Activated CD4-positive, alpha-beta memory T cell treated with anti-CD3 and anti-CD28 coated beads for 36 hours (primary cell): ENCODE results near the gene ZFP36. TPM values are rescaled to one million over a fixed set of nuclear protein-coding genes. Genes with fewer than 3 reads are reported as not detected.
A peak's percentile ranks its signal among the peaks of the same experiment; 100 is the strongest.

Experiments
- CTCF ChIA-PET: fragments of 350-600 bp; sonication (Branson Sonifier 250); formaldehyde crosslinking; loops from one replicate; lab custom pipeline; 2021; ENCODE audit warnings: antibody characterized with exemption, inconsistent platforms; lab: Charles Lee
- POLR2A ChIA-PET: fragments of 350-600 bp; sonication (Branson Sonifier 250); formaldehyde crosslinking; loops from one replicate; lab custom pipeline; 2021; ENCODE audit warnings: antibody characterized with exemption; lab: Charles Lee
- DNase-seq: peaks from one replicate; pipeline ENCODE4 v3.0.0-alpha.2; 2020
- H3K27ac Mint-ChIP-seq: one replicate; pipeline ENCODE4 v1.8.0; 2021; ENCODE audit warnings: mixed read lengths
- H3K27me3 Mint-ChIP-seq: one replicate; pipeline ENCODE4 v1.8.0; 2021; ENCODE audit warnings: mixed read lengths
- H3K36me3 Mint-ChIP-seq: one replicate; pipeline ENCODE4 v1.8.0; 2021; ENCODE audit warnings: mixed read lengths
- H3K4me1 Mint-ChIP-seq: one replicate; pipeline ENCODE4 v1.8.0; 2021; ENCODE audit warnings: low read depth, mixed read lengths
- H3K4me3 Mint-ChIP-seq: one replicate; pipeline ENCODE4 v1.8.0; 2021; ENCODE audit warnings: mild to moderate bottlenecking, mixed read lengths
- H3K9me3 Mint-ChIP-seq: one replicate; pipeline ENCODE4 v1.8.0; 2021; ENCODE audit warnings: mixed read lengths
- intact Hi-C: fragments of 100-400 bp; cut with micrococcal nuclease; formaldehyde crosslinking; loops from one replicate; pipeline ENCODE4 v1.15.1; 2023
- total RNA-seq, 2 experiments: library from RNA; stranded (reverse); gene quantifications; one replicate each; pipeline ENCODE4 v1.2.3, GENCODE V29; 2021

Gene ZFP36, protein sequence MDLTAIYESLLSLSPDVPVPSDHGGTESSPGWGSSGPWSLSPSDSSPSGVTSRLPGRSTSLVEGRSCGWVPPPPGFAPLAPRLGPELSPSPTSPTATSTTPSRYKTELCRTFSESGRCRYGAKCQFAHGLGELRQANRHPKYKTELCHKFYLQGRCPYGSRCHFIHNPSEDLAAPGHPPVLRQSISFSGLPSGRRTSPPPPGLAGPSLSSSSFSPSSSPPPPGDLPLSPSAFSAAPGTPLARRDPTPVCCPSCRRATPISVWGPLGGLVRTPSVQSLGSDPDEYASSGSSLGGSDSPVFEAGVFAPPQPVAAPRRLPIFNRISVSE
- 100 to 1,000 TPM; 104 to 118 TPM for total RNA-seq

DNA sequence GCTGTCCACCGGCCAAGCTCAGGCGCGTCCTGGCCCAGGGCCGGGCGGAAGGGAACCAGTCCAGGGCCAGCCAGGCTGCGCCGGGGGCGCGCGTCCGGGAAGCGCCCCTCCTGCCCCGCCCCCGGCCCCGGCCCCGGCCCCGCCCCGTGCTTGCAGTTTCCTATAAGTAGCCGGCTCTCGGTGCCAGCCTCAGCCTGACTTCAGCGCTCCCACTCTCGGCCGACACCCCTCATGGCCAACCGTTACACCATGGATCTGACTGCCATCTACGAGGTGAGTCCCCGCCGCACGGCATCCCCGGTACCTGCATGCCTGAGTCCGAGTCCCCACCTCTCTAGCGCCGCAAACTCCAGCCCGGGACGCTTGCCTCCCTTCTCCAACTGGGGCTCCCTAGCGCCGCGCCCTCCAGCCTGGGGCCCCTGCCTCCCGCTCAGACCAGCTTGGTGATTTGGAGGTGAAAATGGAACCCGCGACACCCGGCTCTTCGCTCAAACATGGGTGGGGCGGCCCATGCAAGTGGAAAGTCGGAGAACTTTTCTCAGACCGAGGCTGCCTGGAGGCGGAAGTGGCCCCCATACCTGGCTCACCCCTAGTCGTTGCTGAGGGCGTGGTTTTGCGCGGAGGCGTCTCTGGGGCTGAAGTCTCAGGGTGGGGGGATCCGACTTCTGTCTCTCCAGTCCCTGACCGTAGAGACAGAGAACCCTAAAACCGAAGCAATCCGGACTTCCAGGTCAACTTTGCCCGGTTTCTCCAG lies at the start of gene ZFP36:
Gene ZFP36 (plus strand): TSS at position 192 of the 754 bp plus-strand sequence. CDS start 58 bp downstream, at position 250.
- H3K9me3 Mint-ChIP-seq: no peaks in the 10 kb centered on the region
- CTCF ChIA-PET: interaction anchor here (0.7 to 4.5 kb wide), 4 partner anchors 9 to 29 kb away, joined by 3 to 54 read pairs (median 4); partner anchors contain the start of genes MED29, PAF1 and RPS16
- intact Hi-C loops: no loop called here
- H3K36me3 Mint-ChIP-seq: peaks cover 30% of the 10 kb centered on the region
- DNase-seq: peak; percentile 93
- peaks cover 44% of the 10 kb centered on the region for H3K4me1 Mint-ChIP-seq
- no peaks in the 10 kb centered on the region for H3K27me3 Mint-ChIP-seq
- POLR2A ChIA-PET: interaction anchor here (1.1 to 4.0 kb wide), 5 partner anchors 9 to 124 kb away, joined by 3 to 53 read pairs (median 22); partner anchors contain the start of genes MED29, PAF1 and RPS16
- peak within 1 kb of the TSS; percentile 96 for H3K27ac Mint-ChIP-seq
- peak within 1 kb of the TSS; percentile 85 for H3K4me3 Mint-ChIP-seq

DNA sequence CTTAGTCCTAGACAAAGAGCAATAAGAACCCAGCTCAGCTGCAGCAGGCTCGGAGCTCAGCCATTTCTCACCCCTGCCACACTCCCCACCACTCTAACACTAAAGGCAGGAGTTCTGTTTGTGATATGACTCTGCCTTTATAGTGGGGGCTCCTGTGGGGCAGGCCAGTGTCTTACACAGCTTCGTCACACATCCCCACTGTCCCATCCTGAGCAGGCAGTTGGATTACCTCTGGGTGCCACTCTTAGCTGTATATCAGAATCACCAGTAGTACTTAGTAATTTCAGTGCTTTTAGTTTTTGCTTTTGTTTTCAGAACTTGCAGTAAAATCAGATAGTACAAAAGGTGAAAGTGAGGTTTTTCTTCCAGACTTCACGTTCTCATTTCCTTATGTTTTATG lies 47.6 kb upstream of the ZFP36 start:
- peak; percentile 31 for DNase-seq
- Mint-ChIP-seq H3K27ac (peak overlapping the region; percentile 40), H3K36me3 (peaks cover 46% of the 10 kb centered on the region), H3K27me3 (no peaks in the 10 kb centered on the region), H3K9me3 (no peaks in the 10 kb centered on the region), H3K4me3 (no peak overlapping the region), H3K4me1 (peaks cover 9% of the 10 kb centered on the region)
- intact Hi-C loops: no loop called here
- POLR2A ChIA-PET: no interaction called here
- CTCF ChIA-PET: no interaction called here

DNA sequence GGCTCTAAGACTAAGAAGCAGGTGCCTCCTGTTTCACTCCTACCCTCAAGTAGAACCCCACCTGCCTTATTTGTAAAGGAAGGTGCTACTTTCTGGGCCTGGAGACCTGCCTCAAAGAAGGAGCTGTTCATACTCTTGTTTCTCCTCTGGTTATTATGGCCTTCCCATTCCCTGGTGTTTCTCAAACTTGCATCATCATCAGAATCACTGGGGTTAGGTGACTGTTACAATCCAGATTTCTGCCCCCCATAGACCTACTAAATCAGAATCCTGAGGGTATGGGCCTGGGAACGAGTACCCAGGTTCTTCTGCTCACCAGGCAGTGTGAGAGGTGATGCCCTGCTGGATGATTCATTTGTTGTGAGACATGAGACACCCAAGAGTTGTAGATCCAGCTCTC lies 46.0 kb upstream of the ZFP36 start:
- H3K36me3 Mint-ChIP-seq: peaks cover 44% of the 10 kb centered on the region
- no peaks in the 10 kb centered on the region for H3K9me3 Mint-ChIP-seq
- CTCF ChIA-PET: no interaction called here
- POLR2A ChIA-PET: no interaction called here
- DNase-seq: no peak
- no peaks in the 10 kb centered on the region for H3K27me3 Mint-ChIP-seq
- H3K27ac Mint-ChIP-seq: no peak overlapping the region
- H3K4me3 Mint-ChIP-seq: no peak overlapping the region
- intact Hi-C loops: no loop called here
- H3K4me1 Mint-ChIP-seq: peaks cover 14% of the 10 kb centered on the region

DNA sequence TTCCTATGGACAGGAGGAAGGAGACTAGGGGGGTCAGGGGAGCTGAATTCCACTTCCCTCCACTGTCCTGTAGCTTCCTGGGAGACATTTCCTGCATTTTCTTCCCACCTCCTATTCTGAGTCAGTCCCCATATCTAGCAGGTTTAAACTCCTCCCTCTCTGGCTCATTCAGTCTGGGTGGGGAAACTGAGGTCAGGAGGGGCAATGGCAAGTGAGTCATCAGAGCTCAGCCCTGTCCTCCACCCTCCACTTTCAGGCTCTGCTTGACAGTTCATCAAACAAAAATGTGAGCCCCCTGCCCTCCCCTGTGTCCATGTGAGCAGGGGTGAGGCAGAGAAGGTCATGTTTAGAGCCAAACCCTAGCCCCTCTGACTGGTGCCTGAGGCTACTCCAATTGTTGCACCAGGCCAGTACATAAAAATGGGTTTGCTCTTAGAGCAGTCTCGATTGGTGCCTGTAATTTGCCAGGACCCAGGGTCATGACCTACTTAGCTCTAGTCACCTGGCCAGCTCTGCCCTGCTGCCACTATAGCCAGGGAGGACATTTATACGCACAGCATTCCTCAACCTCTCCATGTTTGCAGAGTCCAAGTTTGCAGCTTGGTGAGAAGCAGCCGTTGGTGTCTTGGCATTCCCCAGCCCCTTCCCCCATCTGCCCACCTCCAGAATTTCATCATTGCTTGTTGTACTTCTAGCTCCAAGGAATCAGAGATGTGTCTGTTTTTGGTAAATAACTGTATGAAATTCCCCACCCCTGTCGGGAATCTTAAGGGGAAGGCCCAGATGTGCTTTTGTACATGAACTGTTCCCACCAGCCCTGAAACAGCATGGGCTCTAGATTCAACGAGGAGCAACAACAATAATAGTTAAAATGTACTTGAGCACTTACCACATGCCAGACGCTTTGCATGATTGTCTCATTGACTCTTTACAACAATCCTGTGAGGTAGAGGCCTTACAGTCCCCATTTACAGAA lies 43.7 kb upstream of the ZFP36 start:
- peaks cover 14% of the 10 kb centered on the region for H3K4me1 Mint-ChIP-seq
- no peak overlapping the region for H3K4me3 Mint-ChIP-seq
- CTCF ChIA-PET: interaction anchor here (1.2 kb wide), 1 partner anchor 35 kb away, joined by 3 read pairs; no protein-coding TSS in a partner anchor
- peaks cover 26% of the 10 kb centered on the region for H3K36me3 Mint-ChIP-seq
- no peaks in the 10 kb centered on the region for H3K27me3 Mint-ChIP-seq
- POLR2A ChIA-PET: interaction anchor here (1.3 kb wide), 1 partner anchor 21 kb away, joined by 4 read pairs; the partner anchor contains the start of gene SAMD4B
- no peaks in the 10 kb centered on the region for H3K9me3 Mint-ChIP-seq
- H3K27ac Mint-ChIP-seq: no peak overlapping the region
- DNase-seq: no peak
- intact Hi-C loops: no loop called here

DNA sequence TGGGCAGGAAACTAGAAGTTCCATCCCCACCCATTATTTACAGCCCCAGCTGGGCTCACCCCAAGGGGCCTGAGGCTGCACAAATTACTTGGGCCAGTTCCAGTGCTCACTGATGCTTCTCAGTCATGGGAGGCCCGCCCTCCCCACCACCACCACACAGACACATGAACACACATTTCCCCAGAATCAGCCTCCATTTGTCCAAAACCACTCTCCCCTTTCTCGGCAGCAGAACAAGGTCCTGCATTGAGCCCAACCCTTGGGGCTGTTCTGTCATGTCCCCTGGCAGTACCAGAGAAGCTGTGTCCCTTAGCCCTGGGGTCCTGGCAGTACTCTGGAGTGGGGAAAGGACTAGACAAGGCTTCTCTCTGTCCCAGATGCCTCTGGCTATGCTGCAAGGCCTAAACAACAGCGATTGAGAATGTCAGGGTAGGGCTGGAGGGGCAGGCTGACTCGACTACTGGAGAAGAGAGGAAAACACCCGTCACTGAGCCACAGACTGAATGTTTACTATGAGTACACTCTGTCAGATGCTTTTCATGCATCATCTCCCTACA lies 42.7 kb upstream of the ZFP36 start:
- no peaks in the 10 kb centered on the region for H3K27me3 Mint-ChIP-seq
- H3K4me1 Mint-ChIP-seq: peaks cover 11% of the 10 kb centered on the region
- ChIA-PET CTCF (no interaction called here), POLR2A (interaction anchor here (0.7 kb wide), 1 partner anchor 21 kb away, joined by 3 read pairs; the partner anchor contains the start of gene SAMD4B)
- H3K9me3 Mint-ChIP-seq: no peaks in the 10 kb centered on the region
- no peak overlapping the region for H3K4me3 Mint-ChIP-seq
- peak overlapping the region; percentile 57 for H3K27ac Mint-ChIP-seq
- peak; percentile 27 for DNase-seq
- intact Hi-C loops: no loop called here
- peaks cover 24% of the 10 kb centered on the region for H3K36me3 Mint-ChIP-seq

DNA sequence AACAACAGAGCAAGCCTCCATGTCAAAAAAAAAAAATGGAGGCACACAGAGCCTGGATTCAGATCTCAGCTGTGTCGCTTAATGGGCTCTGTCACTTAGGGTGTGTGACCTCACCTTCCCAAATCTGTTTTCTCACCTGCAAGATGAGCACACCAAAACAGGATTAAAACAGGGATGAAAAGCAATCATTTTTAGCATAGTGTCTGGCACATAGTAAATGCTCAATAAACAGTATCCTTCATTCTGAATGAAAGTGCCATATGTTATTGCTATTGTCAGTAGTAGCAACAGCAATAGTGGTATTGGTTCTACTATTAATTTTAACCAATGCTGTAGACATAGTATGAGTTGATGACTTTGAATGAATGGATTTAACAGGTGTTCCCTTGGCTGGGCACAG lies 41.1 kb upstream of the ZFP36 start:
- no peak for DNase-seq
- H3K27ac Mint-ChIP-seq: no peak overlapping the region
- no peak overlapping the region for H3K4me3 Mint-ChIP-seq
- CTCF ChIA-PET: no interaction called here
- peaks cover 23% of the 10 kb centered on the region for H3K36me3 Mint-ChIP-seq
- intact Hi-C loops: no loop called here
- peaks cover 9% of the 10 kb centered on the region for H3K4me1 Mint-ChIP-seq
- no peaks in the 10 kb centered on the region for H3K27me3 Mint-ChIP-seq
- no peaks in the 10 kb centered on the region for H3K9me3 Mint-ChIP-seq
- POLR2A ChIA-PET: no interaction called here

DNA sequence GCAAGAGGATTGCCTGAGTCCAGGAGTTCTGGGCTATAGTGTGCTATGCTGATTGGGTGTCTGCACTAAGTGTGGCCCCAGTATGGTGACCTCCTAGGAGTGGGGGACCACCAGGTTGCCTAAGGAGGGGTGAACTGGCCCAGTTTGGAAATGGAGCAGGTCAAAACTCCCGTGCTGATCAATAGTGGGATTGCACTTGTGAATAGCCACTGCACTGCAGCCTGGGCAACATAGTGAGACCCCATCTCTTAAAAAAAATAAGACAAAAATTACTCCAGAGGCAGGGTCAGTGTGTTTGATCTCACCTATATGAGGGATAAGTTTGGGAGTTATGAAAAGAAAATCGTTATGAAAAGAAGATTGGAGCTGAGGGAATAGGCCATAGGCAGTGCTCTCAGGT lies 37.4 kb upstream of the ZFP36 start:
- Mint-ChIP-seq H3K27me3 (no peaks in the 10 kb centered on the region), H3K27ac (no peak overlapping the region), H3K4me1 (peaks cover 3% of the 10 kb centered on the region), H3K36me3 (peaks cover 28% of the 10 kb centered on the region), H3K4me3 (no peak overlapping the region), H3K9me3 (no peaks in the 10 kb centered on the region)
- intact Hi-C loops: no loop called here
- CTCF ChIA-PET: interaction anchor here (0.9 kb wide), 1 partner anchor 43 kb away, joined by 3 read pairs; the partner anchor contains the start of gene PLEKHG2
- no peak for DNase-seq
- POLR2A ChIA-PET: interaction anchor here (1.9 kb wide), 1 partner anchor 15 kb away, joined by 5 read pairs; no protein-coding TSS in a partner anchor

DNA sequence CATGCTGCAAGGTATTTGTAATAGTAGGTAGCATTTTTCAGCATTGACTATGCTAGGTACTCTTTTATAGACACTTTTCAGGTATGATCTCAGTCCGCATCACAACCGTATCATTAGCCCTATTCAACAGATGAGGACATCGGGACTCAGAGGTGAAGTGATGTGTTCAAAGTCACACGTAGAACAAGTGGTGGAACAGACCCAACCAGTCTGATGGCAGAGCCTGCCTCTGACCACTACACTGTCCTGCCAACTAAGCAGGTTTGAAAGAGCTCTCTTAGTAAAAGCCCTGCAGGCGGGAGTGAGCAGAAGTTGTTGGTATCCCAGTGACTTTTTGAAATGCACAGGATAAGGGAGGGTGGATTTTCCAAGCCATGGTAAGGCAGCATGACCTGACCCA lies 35.9 kb upstream of the ZFP36 start:
- H3K4me3 Mint-ChIP-seq: no peak overlapping the region
- no peaks in the 10 kb centered on the region for H3K4me1 Mint-ChIP-seq
- H3K27ac Mint-ChIP-seq: no peak overlapping the region
- H3K36me3 Mint-ChIP-seq: peaks cover 22% of the 10 kb centered on the region
- ChIA-PET POLR2A (no interaction called here), CTCF (no interaction called here)
- DNase-seq: no peak
- no peaks in the 10 kb centered on the region for H3K27me3 Mint-ChIP-seq
- intact Hi-C loops: no loop called here
- H3K9me3 Mint-ChIP-seq: no peaks in the 10 kb centered on the region

DNA sequence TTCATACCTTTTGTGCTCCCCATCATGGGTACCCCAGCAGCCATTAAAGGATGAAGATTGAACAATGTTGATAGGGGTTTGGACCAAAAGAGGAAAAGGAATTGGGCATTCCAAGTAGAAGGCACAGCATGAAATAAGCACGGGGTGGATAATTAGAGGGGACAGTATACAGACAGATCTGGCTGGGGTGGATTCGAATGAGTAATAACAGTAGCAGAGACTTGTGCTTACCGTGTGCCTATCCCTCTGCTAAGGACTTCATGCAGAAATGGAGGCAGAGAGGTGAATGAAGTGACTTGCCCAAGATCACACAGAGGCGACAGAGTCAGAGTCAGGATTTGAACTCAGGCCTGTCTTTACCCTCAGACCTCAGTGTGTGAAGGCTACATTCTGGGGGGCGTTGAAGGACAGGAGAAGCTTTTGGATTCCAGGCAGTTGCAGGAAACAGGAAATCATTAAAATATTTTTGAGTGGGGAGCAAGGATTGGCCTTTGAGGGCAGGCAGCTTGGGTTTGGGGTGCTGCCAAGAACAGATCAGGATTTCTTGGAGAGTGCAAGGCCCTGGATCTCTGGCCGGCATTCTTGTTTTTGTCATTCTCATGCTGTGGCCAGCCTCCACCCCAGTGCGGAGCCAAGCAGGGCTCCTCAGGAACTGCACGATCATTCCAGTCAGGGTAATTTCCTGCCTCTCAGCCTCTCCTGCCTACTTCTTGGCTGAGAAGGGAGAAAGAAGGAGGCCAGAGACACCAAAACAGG lies 34.4 kb upstream of the ZFP36 start:
- Mint-ChIP-seq H3K27ac (no peak overlapping the region), H3K27me3 (no peaks in the 10 kb centered on the region), H3K9me3 (no peaks in the 10 kb centered on the region), H3K4me3 (no peak overlapping the region), H3K4me1 (no peaks in the 10 kb centered on the region), H3K36me3 (peaks cover 31% of the 10 kb centered on the region)
- DNase-seq: no peak
- CTCF ChIA-PET: no interaction called here
- POLR2A ChIA-PET: no interaction called here
- intact Hi-C loops: no loop called here

DNA sequence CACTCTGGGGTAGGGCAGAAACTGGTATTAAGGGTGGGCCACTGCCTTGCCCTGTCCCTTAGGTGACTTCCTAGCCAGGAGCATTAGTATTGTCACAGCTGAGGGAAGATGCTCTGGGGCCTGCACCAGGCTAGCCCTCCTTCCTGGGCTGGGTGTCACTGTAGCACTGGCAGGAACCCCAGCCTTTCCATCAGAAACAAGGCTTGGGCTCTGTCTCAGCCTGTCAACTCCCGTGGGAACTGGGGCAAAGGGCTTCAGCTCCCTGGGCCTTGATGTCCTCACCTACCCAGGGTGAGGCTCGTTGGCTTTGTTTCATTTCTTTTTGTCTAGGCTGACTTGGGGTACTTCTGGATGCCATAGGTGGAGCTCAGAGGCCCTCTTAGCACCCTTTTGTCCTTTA lies 33.7 kb upstream of the ZFP36 start:
- no peak for DNase-seq
- Mint-ChIP-seq H3K9me3 (no peaks in the 10 kb centered on the region), H3K36me3 (peaks cover 32% of the 10 kb centered on the region), H3K4me1 (no peaks in the 10 kb centered on the region), H3K27me3 (no peaks in the 10 kb centered on the region), H3K27ac (no peak overlapping the region), H3K4me3 (no peak overlapping the region)
- ChIA-PET CTCF (no interaction called here), POLR2A (no interaction called here)
- intact Hi-C loops: no loop called here

DNA sequence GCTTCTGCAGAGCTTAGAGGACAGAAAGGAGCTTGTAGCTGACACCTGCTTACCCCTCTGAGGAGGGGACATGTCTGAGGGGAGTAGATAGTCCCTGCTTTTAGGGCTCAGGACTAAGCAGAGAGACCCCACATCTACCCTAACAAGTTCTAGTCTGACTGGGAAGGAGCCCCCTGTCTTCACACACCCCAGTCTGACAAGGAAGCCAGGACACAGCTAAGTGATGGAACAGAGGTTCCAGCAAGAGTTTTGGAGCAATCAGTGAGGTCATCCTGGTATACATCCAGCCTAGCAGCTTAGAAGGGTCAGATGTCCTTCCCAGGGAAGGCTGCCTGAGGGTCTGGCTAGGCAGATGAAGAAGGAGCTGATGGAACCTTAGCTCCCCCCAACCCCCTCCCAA lies 30.7 kb upstream of the ZFP36 start:
- Mint-ChIP-seq H3K4me3 (no peak overlapping the region), H3K27me3 (no peaks in the 10 kb centered on the region), H3K9me3 (no peaks in the 10 kb centered on the region), H3K27ac (no peak overlapping the region), H3K4me1 (no peaks in the 10 kb centered on the region), H3K36me3 (peaks cover 32% of the 10 kb centered on the region)
- no peak for DNase-seq
- CTCF ChIA-PET: interaction anchor here (1.4 kb wide), 1 partner anchor 22 kb away, joined by 4 read pairs; no protein-coding TSS in a partner anchor
- intact Hi-C loops: no loop called here
- POLR2A ChIA-PET: no interaction called here
